Loucy (cell line): ENCODE measurements around the gene PDYN.

ENCODE experiments used
- H2AFZ ChIP-seq: fragments of 200-600 bp; sonication (generic); 2 replicates; pipeline ENCODE4 v1.6.0; 2016; ENCODE audit warnings: antibody characterized with exemption, mild to moderate bottlenecking, low read length, moderate library complexity
- H3F3A ChIP-seq: fragments of 200-600 bp; 2 replicates; pipeline ENCODE4 v1.6.0; 2016; ENCODE audit warnings: antibody characterized with exemption, low read depth, mild to moderate bottlenecking
- H3K27me3 ChIP-seq: fragments of 200-600 bp; sonication (generic); 2 replicates; pipeline ENCODE4 v1.6.1; 2014; ENCODE audit warnings: low read length, mild to moderate bottlenecking; ENCODE audit not compliant: insufficient read depth, poor library complexity, severe bottlenecking
- H3K36me3 ChIP-seq: fragments of 200-600 bp; sonication (generic); 2 replicates; pipeline ENCODE4 v1.6.1; 2016; ENCODE audit warnings: low read length; ENCODE audit not compliant: insufficient read depth
- H3K4me1 ChIP-seq: fragments of 200-600 bp; sonication (generic); 2 replicates; pipeline ENCODE4 v1.5.1; 2014; ENCODE audit warnings: low read length, mild to moderate bottlenecking; ENCODE audit not compliant: insufficient read depth, poor library complexity, severe bottlenecking
- H3K4me2 ChIP-seq: fragments of 200-600 bp; sonication (generic); 2 replicates; pipeline ENCODE4 v1.6.0; 2014; ENCODE audit warnings: antibody characterized with exemption, low read length, low read depth, mild to moderate bottlenecking; ENCODE audit not compliant: poor library complexity, severe bottlenecking
- H3K4me3 ChIP-seq: fragments of 200-600 bp; sonication (generic); 2 replicates; pipeline ENCODE4 v1.5.1; 2014; ENCODE audit warnings: low read length, mild to moderate bottlenecking, mixed read lengths; ENCODE audit not compliant: poor library complexity, severe bottlenecking
- H3K79me2 ChIP-seq: fragments of 200-600 bp; sonication (generic); 2 replicates; pipeline ENCODE4 v1.6.1; 2014; ENCODE audit warnings: low read length; ENCODE audit not compliant: insufficient read depth
- H3K9ac ChIP-seq: fragments of 200-600 bp; sonication (generic); 2 replicates; pipeline ENCODE4 v1.6.0; 2014; ENCODE audit warnings: mild to moderate bottlenecking, low read depth, low read length, moderate library complexity; ENCODE audit not compliant: poor library complexity, severe bottlenecking
- H3K9me2 ChIP-seq: fragments of 200-600 bp; sonication (generic); replicated peaks from 2 replicates; pipeline ENCODE4 v1.6.1; 2016; ENCODE audit warnings: low read depth, low read length, mixed read lengths
- H3K9me3 ChIP-seq: fragments of 200-600 bp; sonication (generic); 2 replicates; pipeline ENCODE4 v1.6.1; 2014; ENCODE audit warnings: mild to moderate bottlenecking, antibody characterized with exemption, low read length, low read depth; ENCODE audit not compliant: insufficient read depth
- H4K20me1 ChIP-seq: fragments of 200-600 bp; sonication (generic); 2 replicates; pipeline ENCODE4 v1.6.0; 2014; ENCODE audit warnings: antibody characterized with exemption, low read length, mild to moderate bottlenecking; ENCODE audit not compliant: insufficient read depth, poor library complexity, severe bottlenecking
- EZH2phosphoT487 ChIP-seq: fragments of 200-600 bp; IDR thresholded peaks from 2 replicates; pipeline ENCODE4 v1.6.1; 2018; ENCODE audit warnings: antibody characterized with exemption, mild to moderate bottlenecking, moderate library complexity, borderline replicate concordance
- TF ChIP-seq, protein P1 (sequence below): fragments of 200-600 bp; sonication (generic); conservative IDR thresholded peaks from 2 replicates; pipeline ENCODE4 v1.5.1; 2014; ENCODE audit warnings: mild to moderate bottlenecking, antibody characterized with exemption, low read length

Gene PDYN

GRCh38 chr20:1931830-1932229 lies 62.0 kb downstream of the PDYN start:
- H3K9me3 ChIP-seq: no peaks in the 10 kb centered on the region
- no peaks in the 10 kb centered on the region for H3K4me1 ChIP-seq
- H2AFZ ChIP-seq: no peak overlapping the region
- no peak overlapping the region for H3K9ac ChIP-seq
- no peaks in the 10 kb centered on the region for H4K20me1 ChIP-seq
- H3F3A ChIP-seq: no peaks in the 10 kb centered on the region
- H3K27me3 ChIP-seq: no peaks in the 10 kb centered on the region
- H3K9me2 ChIP-seq: no peaks in the 10 kb centered on the region
- no peak for TF ChIP-seq EZH2phosphoT487
- TF ChIP-seq, protein P1, sequence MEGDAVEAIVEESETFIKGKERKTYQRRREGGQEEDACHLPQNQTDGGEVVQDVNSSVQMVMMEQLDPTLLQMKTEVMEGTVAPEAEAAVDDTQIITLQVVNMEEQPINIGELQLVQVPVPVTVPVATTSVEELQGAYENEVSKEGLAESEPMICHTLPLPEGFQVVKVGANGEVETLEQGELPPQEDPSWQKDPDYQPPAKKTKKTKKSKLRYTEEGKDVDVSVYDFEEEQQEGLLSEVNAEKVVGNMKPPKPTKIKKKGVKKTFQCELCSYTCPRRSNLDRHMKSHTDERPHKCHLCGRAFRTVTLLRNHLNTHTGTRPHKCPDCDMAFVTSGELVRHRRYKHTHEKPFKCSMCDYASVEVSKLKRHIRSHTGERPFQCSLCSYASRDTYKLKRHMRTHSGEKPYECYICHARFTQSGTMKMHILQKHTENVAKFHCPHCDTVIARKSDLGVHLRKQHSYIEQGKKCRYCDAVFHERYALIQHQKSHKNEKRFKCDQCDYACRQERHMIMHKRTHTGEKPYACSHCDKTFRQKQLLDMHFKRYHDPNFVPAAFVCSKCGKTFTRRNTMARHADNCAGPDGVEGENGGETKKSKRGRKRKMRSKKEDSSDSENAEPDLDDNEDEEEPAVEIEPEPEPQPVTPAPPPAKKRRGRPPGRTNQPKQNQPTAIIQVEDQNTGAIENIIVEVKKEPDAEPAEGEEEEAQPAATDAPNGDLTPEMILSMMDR: no peak
- H3K79me2 ChIP-seq: no peaks in the 10 kb centered on the region
- H3K4me2 ChIP-seq: no peak overlapping the region
- no peak overlapping the region for H3K4me3 ChIP-seq
- H3K36me3 ChIP-seq: no peaks in the 10 kb centered on the region

- no peaks in the 10 kb centered on the region for H3K79me2 ChIP-seq
- H3K4me2 ChIP-seq: no peak overlapping the region
- H3K9me2 ChIP-seq: no peaks in the 10 kb centered on the region
- H3K4me3 ChIP-seq: no peak overlapping the region
- no peak overlapping the region for H3K9ac ChIP-seq
- no peaks in the 10 kb centered on the region for H3K9me3 ChIP-seq
- no peak overlapping the region for H2AFZ ChIP-seq
- no peaks in the 10 kb centered on the region for H3K4me1 ChIP-seq
- no peaks in the 10 kb centered on the region for H3K27me3 ChIP-seq
- H4K20me1 ChIP-seq: no peaks in the 10 kb centered on the region
- H3K36me3 ChIP-seq: no peaks in the 10 kb centered on the region
- TF ChIP-seq, protein P1: no peak
- TF ChIP-seq EZH2phosphoT487: no peak
- no peaks in the 10 kb centered on the region for H3F3A ChIP-seq
Measured at GRCh38 chr20:1930165-1930564, 63.7 kb downstream of the PDYN start.

- H3F3A ChIP-seq: no peaks in the 10 kb centered on the region
- H3K4me3 ChIP-seq: no peak overlapping the region
Measured at GRCh38 chr20:1929460-1929859, 64.4 kb downstream of the PDYN start.

More at GRCh38 chr20:1929460-1929859, 64.4 kb downstream of the PDYN start:
- Histone ChIP-seq H3K9ac (no peak overlapping the region), H3K4me2 (no peak overlapping the region), H3K4me1 (no peaks in the 10 kb centered on the region), H3K36me3 (no peaks in the 10 kb centered on the region), H3K27me3 (no peaks in the 10 kb centered on the region), H2AFZ (no peak overlapping the region), H3K9me2 (no peaks in the 10 kb centered on the region), H3K79me2 (no peaks in the 10 kb centered on the region), H3K9me3 (no peaks in the 10 kb centered on the region), H4K20me1 (no peaks in the 10 kb centered on the region)
- no peak for TF ChIP-seq EZH2phosphoT487
- TF ChIP-seq, protein P1: no peak
